Measurements from ENCODE around the gene PCNT.

PCNT gene

GRCh38 chr21:46323710-46324389 is at the start of gene PCNT, which contains the start of gene C21orf58:
PCNT (plus strand) TSS chr21:46324156; CDS start chr21:46324229, 73 bp downstream.
C21orf58 (minus strand) TSS chr21:46323870; CDS start chr21:46322738, 1,132 bp downstream.
- DNase-seq, result peak; percentile 98

GRCh38 chr21:46274797-46275390 is 49.1 kb upstream of the PCNT start:
- DNase-seq, result no peak

- DNase-seq, result no peak
Observed at GRCh38 chr21:46284077-46284644, 39.8 kb upstream of the PCNT start.

- no peak for DNase-seq
Observed at GRCh38 chr21:46284733-46285132, 39.2 kb upstream of the PCNT start.

- DNase-seq, result no peak
Observed at GRCh38 chr21:46285206-46285661, 38.7 kb upstream of the PCNT start, which contains the start of gene MCM3AP. MCM3AP (minus strand) TSS chr21:46285611; CDS start chr21:46285286, 325 bp downstream.

- DNase-seq, result peak; percentile 89
Observed at GRCh38 chr21:46285761-46286647, 38.0 kb upstream of the PCNT start, which contains the start of gene YBEY. YBEY (plus strand) TSS chr21:46286342; CDS start chr21:46286914, 572 bp downstream.

- no peak for DNase-seq
Observed at GRCh38 chr21:46286648-46287002, 37.3 kb upstream of the PCNT start.

GRCh38 chr21:46287541-46287940 is 36.4 kb upstream of the PCNT start:
- no peak for DNase-seq

GRCh38 chr21:46289655-46290179 is 34.2 kb upstream of the PCNT start:
- DNase-seq, result no peak

- DNase-seq, result no peak
Observed at GRCh38 chr21:46291561-46291960, 32.4 kb upstream of the PCNT start.

GRCh38 chr21:46294647-46295176 is 29.2 kb upstream of the PCNT start:
- DNase-seq, result no peak

GRCh38 chr21:46295177-46295770 is 28.7 kb upstream of the PCNT start:
- DNase-seq, result no peak

- DNase-seq, result peak; percentile 65
Observed at GRCh38 chr21:46295996-46296752, 27.8 kb upstream of the PCNT start.

- DNase-seq, result no peak
Observed at GRCh38 chr21:46297338-46298271, 26.4 kb upstream of the PCNT start.

- no peak for DNase-seq
Observed at GRCh38 chr21:46299167-46299566, 24.8 kb upstream of the PCNT start.

GRCh38 chr21:46301759-46302158 is 22.2 kb upstream of the PCNT start:
- no peak for DNase-seq

- DNase-seq, result no peak
Observed at GRCh38 chr21:46304437-46304836, 19.5 kb upstream of the PCNT start.

- DNase-seq, result no peak
Observed at GRCh38 chr21:46304955-46305354, 19.0 kb upstream of the PCNT start.

GRCh38 chr21:46307625-46308024 is 16.3 kb upstream of the PCNT start:
- no peak for DNase-seq

GRCh38 chr21:46308431-46308830 is 15.5 kb upstream of the PCNT start:
- no peak for DNase-seq
